ENCODE results near the gene DOK5.
"Not testable (repeated sequence)": the region's sequence is repeated elsewhere in the genome, so short reads cannot be mapped to it uniquely, and the experiment has no call there.

Gene DOK5

GRCh38 chr20:54473340-54473739 lies 2.1 kb upstream of the DOK5 start:
- no peak for DNase-seq

- DNase-seq: no peak
Measured at GRCh38 chr20:54474046-54474445, 1.3 kb upstream of the DOK5 start.

GRCh38 chr20:54474866-54475265 lies 527 bp upstream of the DOK5 start:
- DNase-seq: no peak

- DNase-seq: no peak
Measured at GRCh38 chr20:54476169-54477009, 996 bp downstream of the DOK5 start.

- peak; percentile 77 for DNase-seq
Measured at GRCh38 chr20:54477191-54477955, 2.0 kb downstream of the DOK5 start.

GRCh38 chr20:54479138-54479906 lies 3.9 kb downstream of the DOK5 start:
- peak; percentile 41 for DNase-seq

GRCh38 chr20:54479937-54480336 lies 4.5 kb downstream of the DOK5 start:
- DNase-seq: not testable (repeated sequence)

GRCh38 chr20:54481442-54481841 lies 6.0 kb downstream of the DOK5 start:
- no peak for DNase-seq

- DNase-seq: peak; percentile 15
Measured at GRCh38 chr20:54485631-54486030, 10.2 kb downstream of the DOK5 start.

GRCh38 chr20:54486585-54486984 lies 11.2 kb downstream of the DOK5 start:
- peak; percentile 4 for DNase-seq

- no peak for DNase-seq
Measured at GRCh38 chr20:54488442-54488841, 13.0 kb downstream of the DOK5 start.

- DNase-seq: no peak
Measured at GRCh38 chr20:54491506-54491905, 16.1 kb downstream of the DOK5 start.

GRCh38 chr20:54494303-54495006 lies 19.1 kb downstream of the DOK5 start:
- peak; percentile 2 for DNase-seq

- DNase-seq: no peak
Measured at GRCh38 chr20:54497931-54498718, 22.7 kb downstream of the DOK5 start.

GRCh38 chr20:54499111-54499510 lies 23.7 kb downstream of the DOK5 start:
- no peak for DNase-seq

GRCh38 chr20:54502179-54502578 lies 26.8 kb downstream of the DOK5 start:
- DNase-seq: peak; percentile 47

GRCh38 chr20:54506643-54507042 lies 31.2 kb downstream of the DOK5 start:
- DNase-seq: no peak

GRCh38 chr20:54510541-54511129 lies 35.2 kb downstream of the DOK5 start:
- DNase-seq: peak; percentile 55

- DNase-seq: no peak
Measured at GRCh38 chr20:54512694-54513093, 37.3 kb downstream of the DOK5 start.

GRCh38 chr20:54514028-54514607 lies 38.7 kb downstream of the DOK5 start:
- DNase-seq: peak; percentile 14

Measured in fibroblast of upper back skin (primary cell).